Adrenal gland (tissue), 12 donors: Measurements from ENCODE around the gene ZBP1. TPM values are rescaled to one million over a fixed set of nuclear protein-coding genes. Genes with fewer than 3 reads are reported as not detected.
A peak's percentile ranks its signal among the peaks of the same experiment; 100 is the strongest.
"Not testable (repeated sequence)": the region's sequence is repeated elsewhere in the genome, so short reads cannot be mapped to it uniquely, and the experiment has no call there.

Source experiments
- DNase-seq, 7 donors: peaks; one replicate each; pipeline ENCODE4 v3.0.0-alpha.2; 2019 to 2020
- H3K27ac ChIP-seq, 5 donors: fragments of 200-600 bp; sonication (generic) in 4 of 5; 1 replicate in 3 of 5; 2 replicates in 2 of 5; pipeline versions ENCODE4 v1.5.1 to v1.8.0; 2016 to 2020; ENCODE audit warnings: mild to moderate bottlenecking in 1 of 5
- H3K27me3 ChIP-seq: fragments of 200-600 bp; 2 replicates; pipeline ENCODE4 v1.8.0; 2021
- H3K36me3 ChIP-seq, 2 donors: fragments of 200-600 bp; replicated peaks in 1 of 2; 1 replicate in 1 of 2; 2 replicates in 1 of 2; pipeline versions ENCODE4 v1.5.1 to v1.8.0; 2018 to 2022
- H3K4me1 ChIP-seq, 2 donors: fragments of 200-600 bp; replicated peaks in 1 of 2; 1 replicate in 1 of 2; 2 replicates in 1 of 2; pipeline versions ENCODE4 v1.5.1 to v1.8.0; 2018 to 2021
- H3K4me3 ChIP-seq, 4 donors: fragments of 200-600 bp; sonication (generic) in 3 of 4; one replicate each; pipeline ENCODE4 v1.5.1; 2016 to 2018
- H3K9me3 ChIP-seq, 3 donors: fragments of 200-600 bp; sonication (generic) in 1 of 3; replicated peaks in 1 of 3; 1 replicate in 2 of 3; 2 replicates in 1 of 3; pipeline versions ENCODE4 v1.5.1 to v1.8.0; 2016 to 2021
- POLR2A ChIP-seq, 2 donors: fragments of 450-650 bp; IDR thresholded peaks; one replicate each; pipeline ENCODE4 v1.6.1; 2017; ENCODE audit warnings: antibody characterized with exemption in 2 of 2, mild to moderate bottlenecking in 2 of 2, moderate library complexity in 1 of 2
- WGBS, 4 donors: extraction: QIAGEN DNeasy Blood & Tissue Kit in 2 of 4; methylation state at CpG; one replicate each; pipeline versions ENCODE4 v1.1.5 to v1.1.7; 2013 to 2017; 5-methylcytosine and 5-hydroxymethylcytosine counted together
- intact Hi-C, 2 donors: fragments of 100-400 bp; cut with DNase I; formaldehyde crosslinking; loops; one replicate each; pipeline versions ENCODE4 v1.14.1 to v1.15.0; 2022 to 2023
- polyA plus RNA-seq, 3 donors: library from polyadenylated mRNA; stranded (reverse); fragments of 200-250 nt in 2 of 3; fragments of 350-450 nt in 1 of 3; fragmentation: Illumina TruSeq in 1 of 3; extraction: RNeasy Lipid Tissue Mini Kit (QIAGEN cat#74804) in 1 of 3; gene quantifications; one replicate each; pipeline ENCODE4 v1.2.3, GENCODE V29; 2013 to 2014
- total RNA-seq, 9 donors: library from RNA; depleted of rRNA in 4 of 9; stranded (reverse); fragments of >200 nt in 4 of 9; fragments of 120-200 nt in 1 of 9; fragmentation: NEBNext Ultra II Directional in 1 of 9; extraction: Animal tissue kit (Norgen Biotek cat#: 25700) in 1 of 9; gene quantifications; one replicate each; pipeline versions ENCODE4 v1.1.0 to v1.2.4, GENCODE V29; 2013 to 2023
- TF ChIP-seq, protein P1 (sequence below), 6 experiments: fragments of 450-650 bp in 4 of 6; fragments of 200-600 bp in 2 of 6; sonication (generic) in 1 of 6; IDR thresholded peaks; 1 replicate in 5 of 6; 2 replicates in 1 of 6; pipeline versions ENCODE4 v1.5.1 to v1.8.0; 2016 to 2021; ENCODE audit warnings: antibody characterized with exemption in 6 of 6, mild to moderate bottlenecking in 2 of 6, moderate library complexity in 1 of 6
- donor health status: healthy with polysubstance abuse.
- donor health status: Bipolar disorder and iron deficiency.
- donor health status: DM: yes; HTN: yes; CAD: no.
- donor health status: DM: no; HTN: no; CAD: no.
- donor health status: DM: no; HTN: no; CAD: no.
- donor health status: DM: yes; HTN: yes; CAD: no.

Gene ZBP1
- total and polyA plus RNA-seq, 12 donors = 0.14 to 2.9 (median 0.68) TPM; not detected in 3

- DNase-seq = peak in 1 of 7 donors; percentile 47
- Histone ChIP-seq H3K36me3 (no peaks in the 10 kb centered on the region), H3K27me3 (no peaks in the 10 kb centered on the region), H3K4me3 (no peak overlapping the region), H3K9me3 (peaks cover 0 to 4% (median 0%) of the 10 kb centered on the region in 3 donors), H3K4me1 (no peaks in the 10 kb centered on the region), H3K27ac (no peak overlapping the region)
- intact Hi-C loops = no loop called here
- WGBS, 4 donors = 46 to 53% (median 48%) methylated on average over 7 of the region's 7 CpGs
- TF ChIP-seq POLR2A (IDR thresholded peaks at IDR 0.05) = no peak
- TF ChIP-seq, protein P1, sequence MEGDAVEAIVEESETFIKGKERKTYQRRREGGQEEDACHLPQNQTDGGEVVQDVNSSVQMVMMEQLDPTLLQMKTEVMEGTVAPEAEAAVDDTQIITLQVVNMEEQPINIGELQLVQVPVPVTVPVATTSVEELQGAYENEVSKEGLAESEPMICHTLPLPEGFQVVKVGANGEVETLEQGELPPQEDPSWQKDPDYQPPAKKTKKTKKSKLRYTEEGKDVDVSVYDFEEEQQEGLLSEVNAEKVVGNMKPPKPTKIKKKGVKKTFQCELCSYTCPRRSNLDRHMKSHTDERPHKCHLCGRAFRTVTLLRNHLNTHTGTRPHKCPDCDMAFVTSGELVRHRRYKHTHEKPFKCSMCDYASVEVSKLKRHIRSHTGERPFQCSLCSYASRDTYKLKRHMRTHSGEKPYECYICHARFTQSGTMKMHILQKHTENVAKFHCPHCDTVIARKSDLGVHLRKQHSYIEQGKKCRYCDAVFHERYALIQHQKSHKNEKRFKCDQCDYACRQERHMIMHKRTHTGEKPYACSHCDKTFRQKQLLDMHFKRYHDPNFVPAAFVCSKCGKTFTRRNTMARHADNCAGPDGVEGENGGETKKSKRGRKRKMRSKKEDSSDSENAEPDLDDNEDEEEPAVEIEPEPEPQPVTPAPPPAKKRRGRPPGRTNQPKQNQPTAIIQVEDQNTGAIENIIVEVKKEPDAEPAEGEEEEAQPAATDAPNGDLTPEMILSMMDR (IDR thresholded peaks at IDR 0.05) = no peak
Measured at GRCh38 chr20:57638173-57638894, 18.1 kb upstream of the ZBP1 start.

DNA sequence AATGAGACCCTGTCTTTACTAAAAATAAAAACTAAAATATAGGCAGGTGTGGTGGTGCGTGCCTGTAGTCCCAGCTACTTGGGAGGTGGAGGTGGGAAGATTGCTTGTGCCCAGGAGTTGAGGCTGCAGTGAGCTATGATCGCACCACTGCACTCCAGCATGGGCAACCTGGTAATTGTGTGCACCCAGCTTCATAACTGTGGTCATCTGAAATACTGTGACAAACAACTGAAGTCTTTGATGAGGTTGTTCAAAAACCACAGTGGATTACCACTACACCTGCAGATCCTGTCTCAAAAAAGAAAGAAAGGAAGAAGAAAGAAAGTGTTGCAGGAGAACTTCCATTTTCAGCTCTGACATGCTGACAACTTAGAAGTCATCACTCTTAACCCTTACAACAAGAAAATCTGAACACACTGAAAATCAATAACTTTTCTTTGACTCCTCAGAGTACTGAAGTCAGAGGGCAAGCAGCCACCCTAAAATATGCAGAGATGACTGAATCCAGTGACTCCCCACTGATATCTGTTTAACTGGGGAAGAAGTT is 13.8 kb upstream of the ZBP1 start:
- TF ChIP-seq POLR2A (IDR thresholded peaks at IDR 0.05) = no peak
- TF ChIP-seq, protein P1 (IDR thresholded peaks at IDR 0.05) = no peak
- H3K4me1 ChIP-seq = no peaks in the 10 kb centered on the region
- peaks cover 5% of the 10 kb centered on the region for H3K27me3 ChIP-seq
- H3K4me3 ChIP-seq = no peak overlapping the region
- H3K36me3 ChIP-seq = no peaks in the 10 kb centered on the region
- intact Hi-C loops = no loop called here
- 64 to 91% (median 87%) methylated on average over 2 of the region's 2 CpGs for WGBS, 4 donors
- H3K9me3 ChIP-seq = no peaks in the 10 kb centered on the region
- no peak overlapping the region for H3K27ac ChIP-seq
- no peak for DNase-seq

DNA sequence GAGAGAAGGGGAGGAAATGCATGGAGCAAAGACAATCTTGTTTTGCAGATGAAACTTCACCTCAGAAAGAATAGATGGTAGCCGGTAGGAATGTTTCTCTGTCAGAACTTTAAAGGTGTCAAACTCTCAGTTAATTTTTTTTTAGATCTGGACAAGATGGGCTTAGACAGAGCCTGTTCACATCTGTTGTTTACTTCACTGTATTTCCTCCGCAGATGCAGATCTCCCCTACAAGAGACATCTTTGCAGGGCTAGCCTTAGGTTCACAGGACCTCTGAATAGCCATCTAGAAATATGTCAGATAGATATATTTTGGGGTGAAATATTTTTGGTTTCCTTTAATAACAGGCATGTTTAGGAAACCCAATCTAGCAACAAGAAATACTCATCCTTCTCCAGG is 12.1 kb upstream of the ZBP1 start:
- no peak for DNase-seq
- intact Hi-C loops = no loop called here
- no peak overlapping the region for H3K27ac ChIP-seq
- 81 to 88% (median 85%) methylated on average over 2 of the region's 2 CpGs for WGBS, 4 donors
- H3K36me3 ChIP-seq = no peaks in the 10 kb centered on the region
- H3K4me1 ChIP-seq = peaks cover 0 to 6% of the 10 kb centered on the region in 2 donors
- TF ChIP-seq, protein P1 (IDR thresholded peaks at IDR 0.05) = no peak
- no peak for TF ChIP-seq POLR2A (IDR thresholded peaks at IDR 0.05)
- no peaks in the 10 kb centered on the region for H3K9me3 ChIP-seq
- peaks cover 5% of the 10 kb centered on the region for H3K27me3 ChIP-seq
- H3K4me3 ChIP-seq = no peak overlapping the region

DNA sequence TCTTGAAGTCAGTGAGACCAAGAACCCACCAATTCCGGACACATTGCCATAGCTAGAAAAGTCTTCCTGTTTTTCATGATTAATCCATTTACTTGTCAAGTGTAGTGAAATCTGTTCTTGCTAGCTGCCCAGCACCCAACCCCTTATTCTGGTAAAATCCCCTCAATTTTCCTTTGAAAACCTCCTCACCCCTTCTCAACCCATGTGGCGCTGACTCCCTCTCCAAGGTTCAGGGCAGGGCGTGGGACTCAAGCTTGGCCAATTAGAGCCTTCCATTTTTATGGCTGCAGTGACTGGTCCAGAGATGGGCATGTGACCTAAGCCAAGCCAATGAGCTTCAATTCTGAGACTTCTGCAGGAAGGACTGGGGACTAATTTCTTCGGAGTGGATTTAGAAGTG is 9.8 kb upstream of the ZBP1 start:
- H3K4me3 ChIP-seq = no peak overlapping the region
- TF ChIP-seq POLR2A (IDR thresholded peaks at IDR 0.05) = no peak
- TF ChIP-seq, protein P1 (IDR thresholded peaks at IDR 0.05) = no peak
- 47 to 65% (median 56%) methylated on average over 4 of the region's 4 CpGs for WGBS, 4 donors
- peak overlapping the region in 1 of 5 donors; percentile 87 for H3K27ac ChIP-seq
- H3K36me3 ChIP-seq = no peaks in the 10 kb centered on the region
- H3K4me1 ChIP-seq = peaks cover 0 to 6% of the 10 kb centered on the region in 2 donors
- intact Hi-C loops = no loop called here
- no peaks in the 10 kb centered on the region for H3K9me3 ChIP-seq
- peaks cover 5% of the 10 kb centered on the region for H3K27me3 ChIP-seq
- no peak for DNase-seq

DNA sequence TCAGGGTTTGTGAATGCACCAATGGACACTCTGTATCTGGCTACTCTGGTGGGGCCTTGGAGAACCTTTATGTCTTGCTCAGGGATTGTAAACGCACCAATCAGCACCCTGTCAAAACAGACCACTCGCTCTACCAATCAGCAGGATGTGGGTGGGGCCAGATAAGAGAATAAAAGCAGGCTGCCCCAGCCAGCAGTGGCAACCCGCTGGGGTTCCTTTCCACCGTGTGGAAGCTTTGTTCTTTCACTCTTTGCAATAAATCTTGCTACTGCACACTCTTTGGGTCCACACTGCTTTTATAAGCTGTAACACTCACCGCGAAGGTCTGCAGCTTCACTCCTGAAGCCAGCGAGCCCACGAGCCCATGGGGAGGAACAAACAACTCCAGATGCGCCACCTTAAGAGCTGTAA is 9.3 kb upstream of the ZBP1 start:
- H3K36me3 ChIP-seq, intact Hi-C loops, H3K27me3 ChIP-seq, H3K9me3 ChIP-seq, H3K4me1 ChIP-seq, H3K4me3 ChIP-seq, DNase-seq: not testable (repeated sequence)
- peak overlapping the region in 1 of 5 donors; percentile 87 for H3K27ac ChIP-seq
- 55 to 63% (median 60%) methylated on average over 7 to 9 of the region's 9 CpGs for WGBS, 4 donors

DNA sequence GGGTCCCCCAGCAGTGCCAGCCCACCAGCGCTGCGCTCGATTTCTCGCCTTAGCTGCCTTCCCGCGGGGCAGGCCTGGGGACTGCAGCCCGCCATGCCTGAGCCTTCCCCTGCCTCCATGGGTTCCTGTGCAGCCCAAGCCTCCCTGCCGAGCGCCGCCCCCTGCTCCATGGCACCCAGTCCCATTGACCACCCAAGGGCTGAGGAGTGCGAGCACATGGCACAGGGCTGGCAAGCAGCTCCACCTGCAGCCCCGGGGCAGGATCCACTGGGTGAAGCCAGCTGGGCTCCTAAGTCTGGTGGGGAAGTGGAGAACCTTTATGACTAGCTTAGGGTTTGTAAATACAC is 8.7 kb upstream of the ZBP1 start:
- H3K27ac ChIP-seq = peak overlapping the region in 3 of 5 donors; percentile 17 to 87 (median 75)
- H3K27me3 ChIP-seq, intact Hi-C loops, H3K36me3 ChIP-seq, H3K9me3 ChIP-seq, H3K4me1 ChIP-seq, DNase-seq, H3K4me3 ChIP-seq: not testable (repeated sequence)
- 92 to 96% methylated on average over 10 to 12 of the region's 12 CpGs; no CpG with 5 or more reads in 2 of the 4 donors for WGBS, 4 donors
